ENCODE measurements around the gene TMEM114. TPM values are rescaled to one million over a fixed set of nuclear protein-coding genes. Genes with fewer than 3 reads are reported as not detected.

TMEM114 gene
- under 1 TPM; 0.28 to 0.79 TPM for total RNA-seq
- polyA plus RNA-seq (ENCODE audit: insufficient read length in 2 of 2) = 1 to 10 TPM; 4.2 to 5.8 TPM
- long read RNA-seq, donor 1, partial matches to known transcripts = 0 of 2 reads
- long read RNA-seq, donor 1, other reads (novel, unspliced or antisense) = 0 of 2 reads
- long read RNA-seq, donor 2 = 0 reads
- long read RNA-seq, donor 3 = 0 reads
- long read RNA-seq, donor 4 = 0 reads

GRCh38 chr16:8589900-8590688 is at the start of gene TMEM114:
TSS of gene TMEM114 (minus strand) at chr16:8590511. CDS start at chr16:8589838, 673 bp downstream.
- Histone ChIP-seq H3K4me1 (ENCODE audit: control insufficient read depth, insufficient read depth, low read length) (peaks cover 17% of the 10 kb centered on the region), H3K9me3 (ENCODE audit: control insufficient read depth, insufficient read depth, low read length) (no peaks in the 10 kb centered on the region), H3K4me3 (ENCODE audit: low read depth, low read length) (no peak within 1 kb of the TSS), H3K36me3 (ENCODE audit: control insufficient read depth, insufficient read depth, low read length) (no peaks in the 10 kb centered on the region), H3K27me3 (ENCODE audit: control insufficient read depth, insufficient read depth, low read length) (peaks cover 33% of the 10 kb centered on the region), H3K27ac (ENCODE audit: low read depth, low read length) (no peak within 1 kb of the TSS)
- DNase-seq (ENCODE audit: low read depth in 4 of 6, low spot score in 6 of 6) = no peak
- WGBS (ENCODE audit: insufficient coverage) = 2% methylated on average over 38 of the region's 41 CpGs

DNA sequence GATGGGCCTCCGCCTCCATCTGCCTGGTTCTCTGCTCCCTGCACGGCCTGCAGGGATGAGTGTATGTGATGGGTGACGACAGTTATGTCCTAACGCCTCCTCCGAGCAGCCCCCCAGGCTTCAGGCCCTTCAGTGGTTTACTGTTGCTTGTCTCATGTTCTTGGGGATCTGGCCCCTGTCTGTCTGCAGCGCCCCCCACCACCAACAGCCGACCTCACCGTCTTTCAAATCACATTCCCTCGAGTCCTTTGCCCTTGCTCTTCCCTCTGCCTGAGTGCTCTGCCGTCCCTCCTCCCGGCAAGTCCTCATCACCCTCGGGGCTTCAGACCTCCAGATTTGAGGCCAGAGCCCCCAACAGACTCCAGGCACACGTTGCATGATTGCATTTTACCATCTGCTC is 49.4 kb upstream of the TMEM114 start:
- no peak overlapping the region for H3K4me3 ChIP-seq (ENCODE audit: low read depth, low read length)
- WGBS (ENCODE audit: insufficient coverage) = 91% methylated on average over 7 of the region's 13 CpGs
- no peaks in the 10 kb centered on the region for H3K4me1 ChIP-seq (ENCODE audit: control insufficient read depth, insufficient read depth, low read length)
- H3K27ac ChIP-seq (ENCODE audit: low read depth, low read length) = no peak overlapping the region
- no peaks in the 10 kb centered on the region for H3K9me3 ChIP-seq (ENCODE audit: control insufficient read depth, insufficient read depth, low read length)
- peaks cover 73% of the 10 kb centered on the region for H3K36me3 ChIP-seq (ENCODE audit: control insufficient read depth, insufficient read depth, low read length)
- no peak for DNase-seq (ENCODE audit: low read depth in 4 of 6, low spot score in 6 of 6)
- no peaks in the 10 kb centered on the region for H3K27me3 ChIP-seq (ENCODE audit: control insufficient read depth, insufficient read depth, low read length)

- Histone ChIP-seq H3K4me3 (ENCODE audit: low read depth, low read length) (no peak overlapping the region), H3K27me3 (ENCODE audit: control insufficient read depth, insufficient read depth, low read length) (no peaks in the 10 kb centered on the region), H3K27ac (ENCODE audit: low read depth, low read length) (no peak overlapping the region), H3K9me3 (ENCODE audit: control insufficient read depth, insufficient read depth, low read length) (no peaks in the 10 kb centered on the region), H3K4me1 (ENCODE audit: control insufficient read depth, insufficient read depth, low read length) (no peaks in the 10 kb centered on the region), H3K36me3 (ENCODE audit: control insufficient read depth, insufficient read depth, low read length) (peaks cover 74% of the 10 kb centered on the region)
- DNase-seq (ENCODE audit: low read depth in 4 of 6, low spot score in 6 of 6) = peak in 2 of 6 donors; percentile 25 to 78
- WGBS (ENCODE audit: insufficient coverage) = 81% methylated on average over 15 of the region's 18 CpGs
These were observed 44.9 kb upstream of the TMEM114 start for GRCh38 chr16:8634991-8635736.

- H3K9me3 ChIP-seq (ENCODE audit: control insufficient read depth, insufficient read depth, low read length) = no peaks in the 10 kb centered on the region
- no peaks in the 10 kb centered on the region for H3K4me1 ChIP-seq (ENCODE audit: control insufficient read depth, insufficient read depth, low read length)
- WGBS (ENCODE audit: insufficient coverage) = 95% methylated on average over 3 of the region's 5 CpGs
- H3K27me3 ChIP-seq (ENCODE audit: control insufficient read depth, insufficient read depth, low read length) = no peaks in the 10 kb centered on the region
- peaks cover 75% of the 10 kb centered on the region for H3K36me3 ChIP-seq (ENCODE audit: control insufficient read depth, insufficient read depth, low read length)
- no peak for DNase-seq (ENCODE audit: low read depth in 4 of 6, low spot score in 6 of 6)
- H3K27ac ChIP-seq (ENCODE audit: low read depth, low read length) = no peak overlapping the region
- H3K4me3 ChIP-seq (ENCODE audit: low read depth, low read length) = no peak overlapping the region
These were observed 42.4 kb upstream of the TMEM114 start for GRCh38 chr16:8632675-8633182.

DNA sequence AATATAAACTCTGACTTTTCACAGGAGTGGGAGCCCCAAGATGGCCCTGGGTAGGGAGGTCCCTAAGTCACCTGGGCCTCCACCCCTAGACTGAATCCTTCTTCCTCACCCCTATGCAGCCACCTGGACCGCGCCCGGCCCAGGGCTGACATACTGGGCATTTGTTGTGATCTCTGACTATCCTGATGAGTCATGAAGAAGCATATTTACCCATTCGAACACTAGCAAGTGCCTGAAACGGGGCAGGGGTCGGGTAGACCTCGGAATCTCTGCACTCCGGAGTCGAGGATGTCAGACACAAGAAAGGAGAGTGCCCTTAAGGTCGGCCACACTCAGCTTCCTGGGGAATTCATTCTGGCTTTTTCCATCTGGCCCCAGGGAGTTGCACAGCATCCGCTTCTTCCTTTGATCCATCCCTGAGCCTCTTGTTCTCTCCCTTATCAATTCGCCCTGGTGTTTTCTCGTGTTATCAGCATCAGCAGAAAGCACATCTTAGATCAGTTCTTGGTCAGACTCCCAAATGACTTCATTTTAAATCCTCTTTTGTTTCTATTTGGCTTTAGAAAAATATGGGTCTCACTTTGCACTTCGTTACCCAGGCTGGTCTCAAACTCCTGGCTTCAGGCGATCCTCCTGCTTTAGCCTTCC is 41.6 kb upstream of the TMEM114 start:
- WGBS (ENCODE audit: insufficient coverage) = 63% methylated on average over 13 of the region's 15 CpGs
- H3K27ac ChIP-seq (ENCODE audit: low read depth, low read length) = no peak overlapping the region
- H3K4me1 ChIP-seq (ENCODE audit: control insufficient read depth, insufficient read depth, low read length) = no peaks in the 10 kb centered on the region
- no peaks in the 10 kb centered on the region for H3K9me3 ChIP-seq (ENCODE audit: control insufficient read depth, insufficient read depth, low read length)
- no peak for DNase-seq (ENCODE audit: low read depth in 4 of 6, low spot score in 6 of 6)
- H3K4me3 ChIP-seq (ENCODE audit: low read depth, low read length) = no peak overlapping the region
- H3K27me3 ChIP-seq (ENCODE audit: control insufficient read depth, insufficient read depth, low read length) = no peaks in the 10 kb centered on the region
- H3K36me3 ChIP-seq (ENCODE audit: control insufficient read depth, insufficient read depth, low read length) = peaks cover 76% of the 10 kb centered on the region

DNA sequence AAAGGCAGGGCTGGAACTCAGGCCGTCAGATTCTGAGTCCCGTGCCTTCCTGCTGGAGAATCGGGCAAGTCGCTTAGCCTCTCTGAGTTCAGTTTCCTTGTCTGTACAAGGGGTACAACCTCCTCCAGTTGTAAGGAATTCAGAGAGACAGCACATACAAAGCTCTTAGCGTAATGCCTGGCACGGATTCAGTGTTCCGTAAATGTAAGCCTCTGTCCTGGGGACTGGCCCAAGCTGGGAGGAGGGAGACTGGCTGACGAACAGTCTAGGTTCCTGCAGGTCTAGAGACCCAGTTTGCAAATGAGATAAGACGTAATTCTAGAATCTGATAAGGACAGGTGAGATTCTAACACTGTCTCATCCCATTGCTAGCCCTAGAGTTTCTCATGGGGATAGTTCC is 41.1 kb upstream of the TMEM114 start:
- H3K4me1 ChIP-seq (ENCODE audit: control insufficient read depth, insufficient read depth, low read length) = no peaks in the 10 kb centered on the region
- H3K27me3 ChIP-seq (ENCODE audit: control insufficient read depth, insufficient read depth, low read length) = no peaks in the 10 kb centered on the region
- WGBS (ENCODE audit: insufficient coverage) = 86% methylated on average over 9 of the region's 9 CpGs
- no peaks in the 10 kb centered on the region for H3K9me3 ChIP-seq (ENCODE audit: control insufficient read depth, insufficient read depth, low read length)
- peaks cover 82% of the 10 kb centered on the region for H3K36me3 ChIP-seq (ENCODE audit: control insufficient read depth, insufficient read depth, low read length)
- DNase-seq (ENCODE audit: low read depth in 4 of 6, low spot score in 6 of 6) = no peak
- H3K4me3 ChIP-seq (ENCODE audit: low read depth, low read length) = no peak overlapping the region
- no peak overlapping the region for H3K27ac ChIP-seq (ENCODE audit: low read depth, low read length)

GRCh38 chr16:8630255-8630953 is 40.1 kb upstream of the TMEM114 start:
- H3K27me3 ChIP-seq (ENCODE audit: control insufficient read depth, insufficient read depth, low read length) = no peaks in the 10 kb centered on the region
- no peaks in the 10 kb centered on the region for H3K4me1 ChIP-seq (ENCODE audit: control insufficient read depth, insufficient read depth, low read length)
- H3K36me3 ChIP-seq (ENCODE audit: control insufficient read depth, insufficient read depth, low read length) = peaks cover 87% of the 10 kb centered on the region
- DNase-seq (ENCODE audit: low read depth in 4 of 6, low spot score in 6 of 6) = no peak
- no peak overlapping the region for H3K27ac ChIP-seq (ENCODE audit: low read depth, low read length)
- H3K9me3 ChIP-seq (ENCODE audit: control insufficient read depth, insufficient read depth, low read length) = no peaks in the 10 kb centered on the region
- H3K4me3 ChIP-seq (ENCODE audit: low read depth, low read length) = no peak overlapping the region
- 87% methylated on average over 8 of the region's 11 CpGs for WGBS (ENCODE audit: insufficient coverage)

DNA sequence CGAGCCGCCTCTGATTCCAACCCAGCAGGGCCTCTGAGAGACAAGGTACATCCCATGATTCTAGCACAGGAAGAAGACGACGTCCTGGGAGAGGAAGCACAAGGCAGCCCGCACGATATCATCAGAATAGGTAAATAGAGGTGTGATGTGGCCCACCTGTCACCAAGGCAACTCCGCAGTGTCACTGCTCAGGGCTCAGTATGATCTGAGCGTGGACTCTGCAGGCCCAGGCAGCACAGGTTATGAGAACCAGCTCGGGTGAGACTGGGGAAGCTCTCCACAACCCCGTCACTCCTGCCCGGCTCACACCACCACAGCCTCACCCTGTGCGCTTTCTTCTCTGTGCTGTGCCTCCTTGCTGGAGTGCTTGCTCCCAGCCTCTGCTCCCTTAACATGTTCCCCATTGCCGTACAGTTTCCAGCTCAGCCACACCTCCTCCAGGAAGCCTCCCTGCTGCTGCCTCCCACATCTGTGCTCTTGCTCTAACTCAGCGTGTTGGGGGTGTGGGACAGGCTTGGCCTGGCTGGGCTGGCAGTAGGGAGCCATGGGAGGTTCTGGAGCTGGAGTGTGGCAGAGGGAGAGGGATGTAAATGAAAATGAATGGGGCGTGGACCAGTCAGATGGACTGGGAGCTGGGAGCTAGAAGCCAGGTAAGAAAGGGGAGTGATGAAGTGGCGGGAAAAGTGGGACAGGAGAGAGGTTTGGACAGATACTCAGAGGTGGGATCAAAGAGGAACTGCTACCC is 38.8 kb upstream of the TMEM114 start:
- WGBS (ENCODE audit: insufficient coverage) = 98% methylated on average over 15 of the region's 16 CpGs
- no peak for DNase-seq (ENCODE audit: low read depth in 4 of 6, low spot score in 6 of 6)
- Histone ChIP-seq H3K9me3 (ENCODE audit: control insufficient read depth, insufficient read depth, low read length) (no peaks in the 10 kb centered on the region), H3K4me1 (ENCODE audit: control insufficient read depth, insufficient read depth, low read length) (no peaks in the 10 kb centered on the region), H3K36me3 (ENCODE audit: control insufficient read depth, insufficient read depth, low read length) (peaks cover 84% of the 10 kb centered on the region), H3K4me3 (ENCODE audit: low read depth, low read length) (no peak overlapping the region), H3K27ac (ENCODE audit: low read depth, low read length) (no peak overlapping the region), H3K27me3 (ENCODE audit: control insufficient read depth, insufficient read depth, low read length) (no peaks in the 10 kb centered on the region)
